SIG-M5 treated with dmso at 0.1 percent for 504 hours (cell line): ENCODE results near the gene RIPK3.
"Not testable (repeated sequence)": the region's sequence is repeated elsewhere in the genome, so short reads cannot be mapped to it uniquely, and the experiment has no call there.

Experiments used
- DNase-seq: peaks from one replicate; lab custom pipeline; 2025; ENCODE audit not compliant: unreplicated experiment; lab: John Stamatoyannopoulos, UW

The RIPK3 gene

GRCh38 chr14:24339284-24340151 lies at the start of gene RIPK3:
Gene RIPK3, minus strand, starts transcription at chr14:24339991. Its CDS starts 165 bp downstream, at chr14:24339826.
- no peak for DNase-seq

GRCh38 chr14:24389226-24389848 lies 49.5 kb upstream of the RIPK3 start:
- no peak for DNase-seq

- DNase-seq, result no peak
Measured at GRCh38 chr14:24388474-24389179, 48.8 kb upstream of the RIPK3 start.

GRCh38 chr14:24387579-24387978 lies 47.8 kb upstream of the RIPK3 start:
- not testable (repeated sequence) for DNase-seq

GRCh38 chr14:24387009-24387345 lies 47.2 kb upstream of the RIPK3 start:
- DNase-seq, result no peak

GRCh38 chr14:24385524-24385923 lies 45.7 kb upstream of the RIPK3 start:
- no peak for DNase-seq

- no peak for DNase-seq
Measured at GRCh38 chr14:24384169-24384568, 44.4 kb upstream of the RIPK3 start.

- no peak for DNase-seq
Measured at GRCh38 chr14:24382064-24382371, 42.2 kb upstream of the RIPK3 start.

- DNase-seq, result no peak
Measured at GRCh38 chr14:24381363-24382063, 41.7 kb upstream of the RIPK3 start.

GRCh38 chr14:24379907-24380730 lies 40.3 kb upstream of the RIPK3 start:
- no peak for DNase-seq

- DNase-seq, result no peak
Measured at GRCh38 chr14:24378981-24379906, 39.5 kb upstream of the RIPK3 start.

- no peak for DNase-seq
Measured at GRCh38 chr14:24378327-24378726, 38.5 kb upstream of the RIPK3 start.

- no peak for DNase-seq
Measured at GRCh38 chr14:24377657-24378056, 37.9 kb upstream of the RIPK3 start.

- DNase-seq, result no peak
Measured at GRCh38 chr14:24377126-24377525, 37.3 kb upstream of the RIPK3 start.

GRCh38 chr14:24376448-24377070 lies 36.8 kb upstream of the RIPK3 start:
- DNase-seq, result no peak

- DNase-seq, result no peak
Measured at GRCh38 chr14:24372701-24373416, 33.1 kb upstream of the RIPK3 start.

- not testable (repeated sequence) for DNase-seq
Measured at GRCh38 chr14:24371605-24372004, 31.8 kb upstream of the RIPK3 start.

GRCh38 chr14:24370748-24371147 lies 31.0 kb upstream of the RIPK3 start:
- DNase-seq, result no peak
